HUES48 (cell line): ENCODE results near the gene RASSF4.
A peak's percentile ranks its signal among the peaks of the same experiment; 100 is the strongest.

Experiments used
- H3K27ac ChIP-seq: one replicate; pipeline ENCODE4 v1.7.0; 2013; ENCODE audit warnings: low read depth, low read length, inconsistent platforms
- H3K27me3 ChIP-seq: 2 replicates; pipeline ENCODE4 v1.6.1; 2013; ENCODE audit warnings: mild to moderate bottlenecking, low read length; ENCODE audit not compliant: control insufficient read depth, insufficient read depth
- H3K36me3 ChIP-seq: 2 replicates; pipeline ENCODE4 v1.6.1; 2013; ENCODE audit warnings: low read length; ENCODE audit not compliant: control insufficient read depth, insufficient read depth
- H3K4me1 ChIP-seq: 2 replicates; pipeline ENCODE4 v1.6.1; 2013; ENCODE audit warnings: mild to moderate bottlenecking, low read length; ENCODE audit not compliant: control insufficient read depth, insufficient read depth
- H3K4me3 ChIP-seq: 2 replicates; pipeline ENCODE4 v1.5.1; 2013; ENCODE audit warnings: mild to moderate bottlenecking, low read depth, low read length
- H3K9ac ChIP-seq: 2 replicates; pipeline ENCODE4 v1.6.1; 2013; ENCODE audit warnings: mild to moderate bottlenecking, low read depth, low read length, moderate library complexity
- H3K9me3 ChIP-seq: 2 replicates; pipeline ENCODE4 v1.6.1; 2013; ENCODE audit warnings: low read length; ENCODE audit not compliant: control insufficient read depth, insufficient read depth

RASSF4 gene

DNA sequence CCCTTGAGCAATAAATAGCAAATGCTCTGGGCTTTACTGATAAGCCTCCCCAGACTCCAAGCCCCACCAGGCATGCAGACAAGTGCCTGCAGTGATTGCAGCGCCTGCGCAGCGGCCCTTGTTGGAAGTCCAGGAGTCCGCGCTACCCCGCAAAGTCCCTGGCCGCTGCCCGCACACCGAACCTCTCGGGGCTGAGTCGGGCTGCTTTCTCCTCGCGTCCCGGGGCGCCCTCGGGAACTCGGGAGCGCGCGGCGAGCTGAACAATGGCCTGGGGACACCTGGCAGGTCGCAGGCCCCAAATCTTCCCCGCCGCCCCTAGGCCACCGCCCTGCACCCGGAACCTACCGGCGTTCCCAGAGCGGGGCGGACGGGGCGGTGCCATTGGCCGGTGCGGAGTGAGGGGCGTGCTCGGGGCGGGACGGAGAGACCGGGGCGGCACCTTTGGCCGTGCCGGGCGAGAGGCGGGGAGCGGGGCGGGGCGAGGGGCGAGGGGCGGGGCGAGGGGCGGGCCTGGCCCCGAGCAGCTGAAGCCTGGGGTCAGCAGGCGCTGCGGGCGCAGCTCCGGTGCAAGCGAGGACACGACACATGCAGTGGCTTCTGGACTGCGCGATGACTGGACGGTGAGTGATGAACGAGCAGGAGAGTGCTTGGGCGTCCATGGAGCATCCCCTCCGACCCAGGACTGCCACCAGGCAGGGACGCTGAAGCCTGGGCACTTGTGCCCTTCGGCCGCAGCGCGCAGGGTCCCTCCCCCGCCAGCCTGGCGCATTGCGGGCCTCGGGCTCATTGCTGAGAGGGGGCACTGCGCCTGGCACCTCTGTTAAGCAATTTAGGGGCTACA lies at the start of gene RASSF4:
RASSF4 (plus strand) TSS at position 556 of the 841 bp plus-strand sequence. CDS start 10,401 bp downstream, outside the sequence.
- H3K4me3 ChIP-seq: peak within 1 kb of the TSS; percentile 90
- H3K27ac ChIP-seq: peak within 1 kb of the TSS; percentile 77
- H3K27me3 ChIP-seq: peaks cover 9% of the 10 kb centered on the region; the same call in 1 of the 2 replicates
- no peaks in the 10 kb centered on the region for H3K9me3 ChIP-seq
- peak within 1 kb of the TSS; percentile 85 for H3K9ac ChIP-seq
- peaks cover 26% of the 10 kb centered on the region for H3K4me1 ChIP-seq
- H3K36me3 ChIP-seq: no peaks in the 10 kb centered on the region

DNA sequence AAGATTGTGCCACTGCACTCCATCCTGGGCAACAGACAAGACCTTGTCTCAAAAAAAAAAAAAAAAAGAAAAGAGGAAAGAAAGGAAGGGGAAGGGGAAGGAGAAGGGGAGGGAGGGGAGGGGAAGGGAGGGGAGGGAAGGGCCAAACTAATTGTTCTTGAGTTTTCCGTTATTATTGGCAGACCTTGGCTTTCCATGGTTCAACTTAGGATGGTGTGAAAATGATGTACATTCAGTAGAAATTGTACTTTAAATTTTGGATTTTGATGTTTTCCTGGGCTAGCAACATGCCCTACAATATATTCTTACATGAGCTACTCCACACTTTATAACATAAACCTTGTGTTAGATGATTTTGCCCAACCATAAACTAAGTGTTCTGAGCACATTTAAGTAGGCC lies 49.7 kb upstream of the RASSF4 start:
- H3K27me3 ChIP-seq: no peaks in the 10 kb centered on the region
- H3K36me3 ChIP-seq: no peaks in the 10 kb centered on the region
- H3K9ac ChIP-seq: no peak overlapping the region
- H3K9me3 ChIP-seq: no peaks in the 10 kb centered on the region
- H3K27ac ChIP-seq: no peak overlapping the region
- peaks cover 12% of the 10 kb centered on the region; the same call in 1 of the 2 replicates for H3K4me1 ChIP-seq
- no peak overlapping the region for H3K4me3 ChIP-seq

GRCh38 chr10:44910602-44911001 lies 49.0 kb upstream of the RASSF4 start:
- no peak overlapping the region for H3K27ac ChIP-seq
- no peak overlapping the region for H3K4me3 ChIP-seq
- no peaks in the 10 kb centered on the region for H3K9me3 ChIP-seq
- no peaks in the 10 kb centered on the region for H3K27me3 ChIP-seq
- peaks cover 12% of the 10 kb centered on the region; the same call in 1 of the 2 replicates for H3K4me1 ChIP-seq
- no peak overlapping the region for H3K9ac ChIP-seq
- no peaks in the 10 kb centered on the region for H3K36me3 ChIP-seq

DNA sequence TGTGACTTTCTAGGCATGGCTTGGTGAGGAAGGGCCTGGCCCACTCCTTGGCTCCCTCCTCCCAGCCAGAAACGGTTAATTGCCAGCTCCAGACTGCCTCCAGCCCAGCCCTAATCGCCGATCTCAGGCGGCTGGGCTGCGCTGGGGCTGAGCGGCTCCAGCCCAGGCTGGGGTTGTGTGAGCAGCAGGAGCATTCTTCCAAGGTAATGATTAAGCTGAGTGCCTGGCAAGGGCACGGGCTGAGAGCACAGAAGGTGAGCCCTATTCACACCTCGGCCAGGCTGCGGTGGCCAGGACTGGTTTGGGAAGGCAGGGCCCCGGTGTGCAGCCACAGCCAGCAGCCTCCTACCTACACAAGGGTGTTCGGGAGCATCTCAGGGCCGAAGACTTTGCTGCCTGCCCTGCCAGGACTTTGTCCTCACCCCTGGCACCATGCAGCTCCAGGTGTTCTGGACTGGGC lies 48.5 kb upstream of the RASSF4 start, which contains the start of gene TMEM72:
TMEM72 (plus strand) TSS at position 257 of the 460 bp plus-strand sequence; CDS start at position 433, 176 bp downstream.
- Histone ChIP-seq H3K27me3 (no peaks in the 10 kb centered on the region), H3K4me3 (no peak within 1 kb of the TSS), H3K27ac (no peak within 1 kb of the TSS), H3K36me3 (no peaks in the 10 kb centered on the region), H3K9me3 (no peaks in the 10 kb centered on the region), H3K9ac (no peak within 1 kb of the TSS), H3K4me1 (peaks cover 12% of the 10 kb centered on the region; the same call in 1 of the 2 replicates)

DNA sequence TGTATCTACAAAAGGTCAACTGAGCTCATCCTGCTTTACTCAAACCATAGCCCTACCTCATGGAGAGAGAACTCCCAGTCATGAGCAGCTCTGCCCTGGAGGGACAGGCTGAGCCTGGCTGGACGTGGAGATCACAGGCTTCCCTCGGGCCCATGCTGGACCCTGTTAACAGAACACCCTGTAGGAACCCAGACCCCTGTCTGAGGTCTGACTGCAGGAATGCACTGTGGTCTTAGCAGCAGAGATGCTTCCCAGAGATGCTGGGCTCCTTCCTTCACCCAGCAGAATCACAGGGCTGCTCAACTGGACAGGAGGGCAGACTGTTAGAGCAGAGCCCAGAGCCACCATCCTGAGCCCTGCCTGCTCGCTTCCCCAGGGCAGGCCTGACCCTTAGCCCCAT lies 47.7 kb upstream of the RASSF4 start:
- H3K4me1 ChIP-seq: peaks cover 12% of the 10 kb centered on the region; the same call in 1 of the 2 replicates
- no peak overlapping the region for H3K27ac ChIP-seq
- H3K9ac ChIP-seq: no peak overlapping the region
- H3K4me3 ChIP-seq: no peak overlapping the region
- H3K9me3 ChIP-seq: no peaks in the 10 kb centered on the region
- no peaks in the 10 kb centered on the region for H3K36me3 ChIP-seq
- no peaks in the 10 kb centered on the region for H3K27me3 ChIP-seq

GRCh38 chr10:44913350-44914081 lies 46.1 kb upstream of the RASSF4 start:
- Histone ChIP-seq H3K4me1 (peaks cover 5% of the 10 kb centered on the region; the same call in 1 of the 2 replicates), H3K36me3 (no peaks in the 10 kb centered on the region), H3K9ac (no peak overlapping the region), H3K4me3 (no peak overlapping the region), H3K9me3 (no peaks in the 10 kb centered on the region), H3K27me3 (no peaks in the 10 kb centered on the region), H3K27ac (no peak overlapping the region)

GRCh38 chr10:44914891-44915290 lies 44.7 kb upstream of the RASSF4 start:
- Histone ChIP-seq H3K27ac (no peak overlapping the region), H3K4me1 (peaks cover 5% of the 10 kb centered on the region; the same call in 1 of the 2 replicates), H3K36me3 (no peaks in the 10 kb centered on the region), H3K27me3 (no peaks in the 10 kb centered on the region), H3K9ac (no peak overlapping the region), H3K9me3 (no peaks in the 10 kb centered on the region), H3K4me3 (no peak overlapping the region)

GRCh38 chr10:44916429-44916828 lies 43.2 kb upstream of the RASSF4 start:
- Histone ChIP-seq H3K9me3 (no peaks in the 10 kb centered on the region), H3K4me1 (no peaks in the 10 kb centered on the region), H3K27ac (no peak overlapping the region), H3K36me3 (no peaks in the 10 kb centered on the region), H3K4me3 (no peak overlapping the region), H3K27me3 (no peaks in the 10 kb centered on the region), H3K9ac (no peak overlapping the region)

GRCh38 chr10:44917848-44918247 lies 41.8 kb upstream of the RASSF4 start:
- Histone ChIP-seq H3K27me3 (no peaks in the 10 kb centered on the region), H3K9ac (no peak overlapping the region), H3K4me3 (no peak overlapping the region), H3K9me3 (no peaks in the 10 kb centered on the region), H3K4me1 (no peaks in the 10 kb centered on the region), H3K27ac (no peak overlapping the region), H3K36me3 (no peaks in the 10 kb centered on the region)

DNA sequence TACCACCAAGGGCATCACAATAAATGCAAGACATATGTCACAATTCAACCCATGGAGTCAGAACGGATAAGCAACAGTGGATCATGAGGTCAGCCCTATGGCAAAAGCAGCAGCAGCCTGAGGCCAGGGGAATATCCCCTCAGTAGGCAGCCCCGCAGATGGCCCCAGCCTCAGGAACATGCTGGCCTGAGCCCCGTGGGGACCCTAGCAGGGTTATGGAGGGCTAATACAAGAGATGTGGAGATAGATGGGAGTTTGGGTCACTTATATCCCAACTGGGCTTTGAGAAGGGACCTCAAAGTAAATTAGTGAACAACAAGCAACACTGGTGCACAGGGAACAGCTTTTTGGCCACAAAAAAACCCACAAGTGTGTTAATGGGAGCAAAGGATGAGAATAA lies 39.4 kb upstream of the RASSF4 start:
- Histone ChIP-seq H3K4me3 (no peak overlapping the region), H3K9me3 (no peaks in the 10 kb centered on the region), H3K36me3 (no peaks in the 10 kb centered on the region), H3K4me1 (no peaks in the 10 kb centered on the region), H3K27ac (no peak overlapping the region), H3K27me3 (peaks cover 4% of the 10 kb centered on the region; the same call in 1 of the 2 replicates), H3K9ac (no peak overlapping the region)

DNA sequence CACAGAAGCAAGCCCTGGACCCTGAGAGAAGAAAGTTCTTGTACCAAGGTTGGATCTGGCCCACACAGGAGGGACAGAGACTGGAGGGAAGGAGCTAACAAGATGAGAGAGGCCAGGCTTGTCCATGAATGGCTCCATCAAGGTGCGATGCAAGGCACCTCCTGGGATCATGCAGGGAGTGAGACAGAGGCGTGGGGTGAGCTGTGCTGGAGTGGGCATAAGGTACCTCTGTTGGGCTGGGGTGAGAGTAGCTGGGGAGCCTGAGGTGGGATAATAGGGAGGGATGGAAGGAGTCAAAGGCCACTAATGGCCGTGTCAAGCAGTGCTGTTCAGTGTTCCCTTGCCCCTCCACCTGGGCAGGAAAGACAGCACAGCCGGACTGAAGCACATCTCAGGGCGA lies 38.5 kb upstream of the RASSF4 start:
- Histone ChIP-seq H3K4me3 (no peak overlapping the region), H3K36me3 (no peaks in the 10 kb centered on the region), H3K27me3 (peaks cover 4% of the 10 kb centered on the region; the same call in 1 of the 2 replicates), H3K9me3 (no peaks in the 10 kb centered on the region), H3K27ac (no peak overlapping the region), H3K9ac (no peak overlapping the region), H3K4me1 (no peaks in the 10 kb centered on the region)
